ENCODE measurements around the gene ARID1B.

DNA sequence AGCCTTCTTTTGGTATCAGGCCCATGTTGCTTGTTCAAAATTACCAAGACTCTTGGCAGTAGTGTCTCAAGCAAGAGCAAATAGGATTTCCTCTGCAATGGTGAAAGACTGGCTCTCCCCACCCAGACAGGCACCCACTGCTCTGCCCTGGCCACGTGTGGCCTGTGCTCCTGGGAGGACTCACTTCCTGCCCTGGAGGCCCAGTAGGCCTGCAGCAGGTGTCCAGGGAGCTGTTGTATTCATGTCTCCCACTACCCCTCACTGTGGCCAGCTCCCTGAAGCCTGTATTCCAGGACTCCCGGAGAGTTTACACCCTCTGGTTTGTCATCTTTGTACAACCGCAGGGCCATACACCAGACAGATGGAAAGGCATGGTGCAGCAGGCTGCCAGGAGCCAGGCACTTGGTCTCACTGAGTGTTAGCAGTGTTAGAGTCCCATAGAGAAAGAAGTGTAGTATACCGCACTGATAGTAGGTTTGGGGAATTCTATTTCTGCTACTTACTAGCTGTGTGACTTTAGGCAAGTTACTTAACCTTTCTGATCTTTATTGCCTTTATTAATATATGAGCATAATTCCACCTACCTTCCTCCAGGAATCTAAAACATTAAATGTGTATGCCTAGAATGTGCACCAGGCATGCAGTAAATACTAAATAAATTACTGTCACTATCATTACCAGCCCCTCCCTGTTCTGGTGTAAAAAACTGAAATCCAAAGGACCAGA lies 386.4 kb downstream of the ARID1B start:
- TF ChIP-seq, protein P1, sequence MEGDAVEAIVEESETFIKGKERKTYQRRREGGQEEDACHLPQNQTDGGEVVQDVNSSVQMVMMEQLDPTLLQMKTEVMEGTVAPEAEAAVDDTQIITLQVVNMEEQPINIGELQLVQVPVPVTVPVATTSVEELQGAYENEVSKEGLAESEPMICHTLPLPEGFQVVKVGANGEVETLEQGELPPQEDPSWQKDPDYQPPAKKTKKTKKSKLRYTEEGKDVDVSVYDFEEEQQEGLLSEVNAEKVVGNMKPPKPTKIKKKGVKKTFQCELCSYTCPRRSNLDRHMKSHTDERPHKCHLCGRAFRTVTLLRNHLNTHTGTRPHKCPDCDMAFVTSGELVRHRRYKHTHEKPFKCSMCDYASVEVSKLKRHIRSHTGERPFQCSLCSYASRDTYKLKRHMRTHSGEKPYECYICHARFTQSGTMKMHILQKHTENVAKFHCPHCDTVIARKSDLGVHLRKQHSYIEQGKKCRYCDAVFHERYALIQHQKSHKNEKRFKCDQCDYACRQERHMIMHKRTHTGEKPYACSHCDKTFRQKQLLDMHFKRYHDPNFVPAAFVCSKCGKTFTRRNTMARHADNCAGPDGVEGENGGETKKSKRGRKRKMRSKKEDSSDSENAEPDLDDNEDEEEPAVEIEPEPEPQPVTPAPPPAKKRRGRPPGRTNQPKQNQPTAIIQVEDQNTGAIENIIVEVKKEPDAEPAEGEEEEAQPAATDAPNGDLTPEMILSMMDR (conservative IDR thresholded peaks at IDR 0.05; ENCODE audit: low read length): no peak
- no peak for TF ChIP-seq EZH2phosphoT487 (IDR thresholded peaks at IDR 0.05; ENCODE audit: borderline replicate concordance, low read depth, low read length)

Data from OCI-LY7 (cell line).